ENCODE measurements around the gene CLSTN3. TPM values are rescaled to one million over a fixed set of nuclear protein-coding genes. Genes with fewer than 3 reads are reported as not detected.

The CLSTN3 gene
- total and polyA plus RNA-seq, 2 of the 8 experiments (the other 6 are each of a cell fraction or from before 2014, with no cell fraction given): 20.4 to 26.3 TPM

GRCh38 chr12:7154042-7154441 is 23.9 kb downstream of the CLSTN3 start:
- no peak overlapping the region for H2BK15ac ChIP-seq (ENCODE audit: low read length)
- H2BK12ac ChIP-seq (ENCODE audit: low read depth, low read length): no peak overlapping the region
- WGBS, 2 experiments (ENCODE audit: extremely low coverage in 1 of 2, insufficient coverage in 1 of 2, insufficient read length in 1 of 2, insufficient replicate concordance in 2 of 2, low coverage in 1 of 2, low lambda C conversion rate in 2 of 2, missing lambda C conversion rate in 1 of 2): 96% methylated on average over 6 of the region's 6 CpGs; no CpG with 5 or more reads in 1 of the 2 experiments
- no peak for DNase-seq (ENCODE audit: low read depth in 1 of 2, low spot score in 2 of 2)
- no peak overlapping the region for H4K8ac ChIP-seq (ENCODE audit: extremely low read depth, insufficient read depth, low read length)
- no peak overlapping the region for H2BK120ac ChIP-seq (replicated peaks; ENCODE audit: low read depth, low read length)
- no peak overlapping the region for H2AFZ ChIP-seq (ENCODE audit: low read length)
- H4K5ac ChIP-seq (ENCODE audit: insufficient read length, low read depth, low read length): no peak overlapping the region
- H3K56ac ChIP-seq (replicated peaks; ENCODE audit: insufficient read length, low read depth, low read length): no peak overlapping the region
- no peaks in the 10 kb centered on the region for H3K79me1 ChIP-seq (ENCODE audit: low read depth, low read length)
- H2AK5ac ChIP-seq (ENCODE audit: low read depth, low read length): no peak overlapping the region
- ChIA-PET POLR2A (ENCODE audit: partially characterized antibody) (interaction anchor here (0.7 to 1.5 kb wide), 3 partner anchors 8 to 1397 kb away, joined by 3 to 5 read pairs (median 3); partner anchors contain the start of genes C12orf57 and RNU7-1), CTCF (ENCODE audit: partially characterized antibody) (interaction anchor here (0.6 to 10.0 kb wide), 7 partner anchors 8 to 870 kb away, joined by 3 to 151 read pairs (median 5); partner anchors contain the start of gene C1S)
- FAIRE-seq: no peak
- no peaks in the 10 kb centered on the region for H3K27me3 ChIP-seq (replicated peaks in 1 of 4; ENCODE audit: control insufficient read depth in 3 of 4, extremely low read depth in 1 of 4, insufficient read depth in 3 of 4, low read length in 3 of 4)
- H4K91ac ChIP-seq (replicated peaks; ENCODE audit: insufficient read length, low read length): no peak overlapping the region
- no peak overlapping the region for H3K9ac ChIP-seq (replicated peaks in 1 of 4; ENCODE audit: extremely low read depth in 1 of 4, low read depth in 3 of 4, low read length in 3 of 4)
- no peak overlapping the region for H3K4ac ChIP-seq (replicated peaks; ENCODE audit: insufficient read length, low read depth, low read length)
- H3K18ac ChIP-seq (ENCODE audit: extremely low read depth, low read length): no peak overlapping the region
- H3K36me3 ChIP-seq (ENCODE audit: control insufficient read depth in 2 of 4, insufficient read depth in 4 of 4, low read length in 3 of 4): peaks cover 0 to 9% (median 0%) of the 10 kb centered on the region in 4 experiments; a peak in 5 of 8 replicates
- H3K4me2 ChIP-seq (ENCODE audit: insufficient read depth in 1 of 2, low read depth in 2 of 2, low read length in 2 of 2): no peak overlapping the region
- H3K4me1 ChIP-seq (replicated peaks in 1 of 4; ENCODE audit: control insufficient read depth in 3 of 4, insufficient read depth in 4 of 4, low read length in 3 of 4): no peaks in the 10 kb centered on the region
- H3K79me2 ChIP-seq (ENCODE audit: control insufficient read depth in 1 of 2, insufficient read depth in 2 of 2, low read length in 2 of 2): no peaks in the 10 kb centered on the region
- H4K20me1 ChIP-seq (replicated peaks in 1 of 2; ENCODE audit: control insufficient read depth in 1 of 2, insufficient read depth in 2 of 2, low read length in 2 of 2): peaks cover 2 to 3% of the 10 kb centered on the region in 2 experiments
- H3K14ac ChIP-seq (ENCODE audit: insufficient read length): no peak overlapping the region
- TF ChIP-seq SIN3A (conservative IDR thresholded peaks at IDR 0.05 in 1 of 2, IDR thresholded peaks at IDR 0.05 in 1 of 2; ENCODE audit: low read depth in 1 of 2, low read length in 2 of 2): no peak
- no peak for TF ChIP-seq RFX5 (IDR thresholded peaks at IDR 0.05; ENCODE audit: borderline replicate concordance, low read depth, low read length)
- TF ChIP-seq RBBP5 (IDR thresholded peaks at IDR 0.05; ENCODE audit: borderline replicate concordance, low read depth, low read length): no peak
- TF ChIP-seq SIX5 (IDR thresholded peaks at IDR 0.05; ENCODE audit: low read depth, low read length): no peak
- no peak for TF ChIP-seq SIRT6 (IDR thresholded peaks at IDR 0.05; ENCODE audit: low read length)
- no peak for TF ChIP-seq BACH1 (IDR thresholded peaks at IDR 0.05; ENCODE audit: low read length)
- no peak for TF ChIP-seq TBP (IDR thresholded peaks at IDR 0.05; ENCODE audit: low read depth, low read length)
- TF ChIP-seq TEAD4 (IDR thresholded peaks at IDR 0.05; ENCODE audit: low read depth, low read length): no peak
- TF ChIP-seq ASH2L (IDR thresholded peaks at IDR 0.05; ENCODE audit: low read length): no peak
- TF ChIP-seq RNF2 (IDR thresholded peaks at IDR 0.05; ENCODE audit: borderline replicate concordance, low read depth, low read length, missing control alignments, poor library complexity, severe bottlenecking): no peak
- TF ChIP-seq ATF3 (IDR thresholded peaks at IDR 0.05; ENCODE audit: insufficient read depth, low read depth, low read length): no peak
- no peak overlapping the region for H2BK5ac ChIP-seq (ENCODE audit: low read depth, low read length)
- H2BK20ac ChIP-seq (ENCODE audit: low read length): no peak overlapping the region
- no peak overlapping the region for H3K23ac ChIP-seq (ENCODE audit: insufficient read length)
- no peaks in the 10 kb centered on the region for H3K9me3 ChIP-seq (ENCODE audit: insufficient read depth in 2 of 2, low read depth in 1 of 2, low read length in 1 of 2)
- no peaks in the 10 kb centered on the region for H3K23me2 ChIP-seq (ENCODE audit: low read depth, low read length)
- no peak overlapping the region for H3K4me3 ChIP-seq (ENCODE audit: extremely low read depth in 1 of 4, insufficient read depth in 2 of 4, low read depth in 3 of 4, low read length in 4 of 4)
- H3K27ac ChIP-seq (ENCODE audit: low read depth, low read length): no peak overlapping the region
